Activated naive CD4-positive, alpha-beta T cell treated with anti-CD3 and anti-CD28 coated beads, Interleukin-2, amount 10 ng/mL, durations not matched to agents 7 days and 5 days (primary cell): ENCODE data around the gene NOXO1.

Experiments
- CTCF ChIA-PET: fragments of 350-600 bp; sonication (Branson Sonifier 250); formaldehyde crosslinking; loops from one replicate; lab custom pipeline; 2021; ENCODE audit warnings: antibody characterized with exemption; lab: Charles Lee
- DNase-seq: peaks from one replicate; pipeline ENCODE4 v3.0.0-alpha.2; 2020
- H3K27ac Mint-ChIP-seq: one replicate; pipeline ENCODE4 v1.8.0; 2021; ENCODE audit warnings: mild to moderate bottlenecking, moderate library complexity, mixed read lengths
- H3K27me3 Mint-ChIP-seq: one replicate; pipeline ENCODE4 v1.8.0; 2021; ENCODE audit warnings: mild to moderate bottlenecking, mixed read lengths
- H3K36me3 Mint-ChIP-seq: one replicate; pipeline ENCODE4 v1.8.0; 2021; ENCODE audit warnings: mixed read lengths
- H3K4me1 Mint-ChIP-seq: one replicate; pipeline ENCODE4 v1.8.0; 2021; ENCODE audit warnings: mixed read lengths
- H3K4me3 Mint-ChIP-seq: one replicate; pipeline ENCODE4 v1.8.0; 2021; ENCODE audit warnings: mild to moderate bottlenecking, moderate library complexity, mixed read lengths
- H3K9me3 Mint-ChIP-seq: one replicate; pipeline ENCODE4 v1.8.0; 2021; ENCODE audit warnings: mixed read lengths

Gene NOXO1

DNA sequence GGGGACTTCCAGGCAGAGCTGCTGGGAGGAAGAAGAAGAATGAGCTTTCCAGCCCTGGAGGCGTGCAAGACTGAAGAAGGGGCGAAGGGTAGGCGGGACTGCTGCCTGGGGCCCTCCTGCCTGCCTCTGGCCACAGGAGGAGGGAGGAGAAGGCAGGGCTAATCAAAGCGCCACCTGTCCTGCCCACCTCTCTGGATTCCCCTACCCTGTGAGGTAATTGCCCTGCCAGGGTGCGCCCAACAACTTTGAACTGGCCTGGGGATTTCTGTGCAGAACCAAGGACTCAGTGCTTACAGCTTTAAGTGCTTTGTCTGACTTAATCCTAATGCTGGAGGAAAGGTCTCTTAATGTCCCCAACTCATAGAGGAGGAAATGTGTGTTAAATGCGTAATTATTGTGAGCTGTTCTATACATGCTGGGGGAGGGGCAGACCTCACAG is at the start of gene NOXO1:
Gene NOXO1, minus strand, starts transcription at position 72 of the 439 bp plus-strand sequence. CDS start 290 bp downstream, outside the sequence.
- DNase-seq: no peak
- Mint-ChIP-seq H3K9me3 (no peaks in the 10 kb centered on the region), H3K27me3 (peaks cover 64% of the 10 kb centered on the region), H3K4me1 (peaks cover 22% of the 10 kb centered on the region), H3K36me3 (peaks cover 7% of the 10 kb centered on the region), H3K27ac (no peak within 1 kb of the TSS), H3K4me3 (peak within 1 kb of the TSS; percentile 80)
- CTCF ChIA-PET: interaction anchor here (1.2 kb wide), 1 partner anchor 174 kb away, joined by 3 read pairs; no protein-coding TSS in a partner anchor

- Mint-ChIP-seq H3K36me3 (no peaks in the 10 kb centered on the region), H3K27me3 (peaks cover 67% of the 10 kb centered on the region), H3K4me1 (peaks cover 9% of the 10 kb centered on the region), H3K9me3 (no peaks in the 10 kb centered on the region), H3K27ac (no peak overlapping the region), H3K4me3 (no peak overlapping the region)
- CTCF ChIA-PET: no interaction called here
- no peak for DNase-seq
Measured at GRCh38 chr16:2030036-2030435, 48.8 kb upstream of the NOXO1 start.

GRCh38 chr16:2029350-2029749 is 48.1 kb upstream of the NOXO1 start:
- no peaks in the 10 kb centered on the region for H3K36me3 Mint-ChIP-seq
- CTCF ChIA-PET: interaction anchor here (1.5 kb wide), 1 partner anchor 111 kb away, joined by 4 read pairs; no protein-coding TSS in a partner anchor
- no peak overlapping the region for H3K4me3 Mint-ChIP-seq
- peaks cover 10% of the 10 kb centered on the region for H3K4me1 Mint-ChIP-seq
- no peak overlapping the region for H3K27ac Mint-ChIP-seq
- no peak for DNase-seq
- peaks cover 66% of the 10 kb centered on the region for H3K27me3 Mint-ChIP-seq
- H3K9me3 Mint-ChIP-seq: no peaks in the 10 kb centered on the region

DNA sequence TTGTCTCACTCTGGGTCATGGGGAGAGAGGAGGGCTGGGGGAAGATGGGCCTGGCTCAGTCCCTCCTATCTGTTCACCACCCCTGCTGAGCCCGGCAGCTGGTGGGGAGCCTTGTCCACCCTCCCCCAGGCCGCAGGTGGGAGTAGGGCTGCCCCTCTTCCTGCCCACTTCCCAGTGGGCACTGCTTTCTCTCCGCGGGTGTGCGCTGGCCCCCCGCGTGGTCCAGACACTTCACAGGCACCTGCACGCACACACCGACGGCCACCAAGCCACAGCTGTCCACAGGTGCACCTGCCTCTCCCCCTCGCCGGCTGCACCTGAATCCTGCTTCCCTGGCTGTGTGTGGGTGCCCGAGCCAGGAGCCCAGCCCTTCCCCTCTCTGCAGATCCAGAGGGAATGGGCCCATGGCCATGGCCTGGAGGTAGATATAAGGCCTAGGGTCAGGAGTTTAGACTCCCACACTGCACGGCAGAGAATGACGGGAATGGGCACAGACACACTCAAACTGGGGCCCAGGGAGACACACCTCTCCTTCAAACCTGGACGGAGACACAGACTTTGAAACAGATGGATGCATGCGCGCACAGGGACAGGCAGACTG is 47.5 kb upstream of the NOXO1 start:
- no peak for DNase-seq
- Mint-ChIP-seq H3K36me3 (no peaks in the 10 kb centered on the region), H3K4me1 (peaks cover 16% of the 10 kb centered on the region), H3K4me3 (no peak overlapping the region), H3K9me3 (no peaks in the 10 kb centered on the region), H3K27ac (no peak overlapping the region), H3K27me3 (peaks cover 66% of the 10 kb centered on the region)
- CTCF ChIA-PET: interaction anchor here (1.5 kb wide), 1 partner anchor 112 kb away, joined by 4 read pairs; no protein-coding TSS in a partner anchor

GRCh38 chr16:2028146-2028545 is 46.9 kb upstream of the NOXO1 start:
- Mint-ChIP-seq H3K4me1 (peaks cover 19% of the 10 kb centered on the region), H3K27ac (no peak overlapping the region), H3K9me3 (no peaks in the 10 kb centered on the region), H3K27me3 (peaks cover 70% of the 10 kb centered on the region), H3K4me3 (no peak overlapping the region), H3K36me3 (no peaks in the 10 kb centered on the region)
- CTCF ChIA-PET: interaction anchor here (1.2 to 1.5 kb wide), 2 partner anchors 113 to 119 kb away, joined by 3 to 4 read pairs; no protein-coding TSS in a partner anchor
- no peak for DNase-seq

DNA sequence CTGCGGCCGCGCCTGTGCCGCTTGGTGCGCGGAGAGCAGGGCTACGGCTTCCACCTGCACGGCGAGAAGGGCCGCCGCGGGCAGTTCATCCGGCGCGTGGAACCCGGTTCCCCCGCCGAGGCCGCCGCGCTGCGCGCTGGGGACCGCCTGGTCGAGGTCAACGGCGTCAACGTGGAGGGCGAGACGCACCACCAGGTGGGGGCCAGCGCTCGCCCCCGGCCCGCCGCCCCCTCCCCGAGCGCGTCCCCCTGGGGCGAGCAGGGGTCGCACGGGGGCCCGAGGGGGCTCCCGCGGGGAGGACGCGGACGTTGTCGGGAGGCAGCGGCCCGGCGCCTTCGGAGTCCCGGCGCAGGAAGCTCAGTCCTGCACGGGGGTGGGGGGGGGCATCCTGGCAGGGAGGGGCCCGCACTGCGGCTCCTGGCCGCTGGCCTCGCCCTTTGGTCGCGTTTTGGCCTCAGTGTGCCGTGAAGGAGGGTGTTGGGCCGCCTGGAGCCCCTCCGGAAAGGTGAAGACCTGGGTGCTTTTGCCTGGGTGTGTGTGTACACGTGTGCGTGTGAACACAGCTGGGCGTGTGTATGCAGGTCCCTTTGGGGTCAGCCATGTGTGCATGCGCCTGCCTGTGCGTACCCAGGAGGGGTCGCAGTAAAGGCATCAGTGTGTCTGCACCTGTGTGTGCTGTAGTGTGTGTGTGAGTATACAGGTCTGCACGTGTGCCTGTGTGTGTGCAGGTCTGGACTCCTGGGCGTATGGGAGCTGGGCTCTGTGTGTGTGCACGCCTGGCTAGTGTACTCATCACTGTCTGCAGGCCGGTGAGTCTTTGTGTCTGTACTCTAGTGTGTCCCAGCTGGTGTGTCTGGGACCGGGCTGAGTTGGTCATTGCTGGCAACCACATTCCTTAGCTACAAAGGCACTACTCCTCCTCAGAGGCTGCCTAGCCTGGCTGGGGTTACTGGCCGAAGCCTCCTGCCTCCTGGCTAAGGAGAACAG is 46.0 kb upstream of the NOXO1 start:
- H3K27me3 Mint-ChIP-seq: peaks cover 74% of the 10 kb centered on the region
- CTCF ChIA-PET: interaction anchor here (1.2 to 1.5 kb wide), 2 partner anchors 113 to 120 kb away, joined by 3 to 4 read pairs; no protein-coding TSS in a partner anchor

GRCh38 chr16:2026461-2027023 is 45.3 kb upstream of the NOXO1 start, which contains the start of gene NHERF2:
NHERF2 (plus strand) TSS chr16:2026902; CDS start chr16:2027006, 104 bp downstream.
- peaks cover 28% of the 10 kb centered on the region for H3K4me1 Mint-ChIP-seq
- H3K36me3 Mint-ChIP-seq: no peaks in the 10 kb centered on the region
- DNase-seq: peak; percentile 55
- H3K4me3 Mint-ChIP-seq: peak within 1 kb of the TSS; percentile 53
- CTCF ChIA-PET: no interaction called here
- H3K27ac Mint-ChIP-seq: no peak within 1 kb of the TSS
- peaks cover 77% of the 10 kb centered on the region for H3K27me3 Mint-ChIP-seq
- H3K9me3 Mint-ChIP-seq: no peaks in the 10 kb centered on the region

More for the DNA sequence above, 46.0 kb upstream of the NOXO1 start:
- peak; percentile 29 for DNase-seq
- no peaks in the 10 kb centered on the region for H3K9me3 Mint-ChIP-seq
- H3K4me3 Mint-ChIP-seq: peak overlapping the region; percentile 53
- H3K4me1 Mint-ChIP-seq: peaks cover 27% of the 10 kb centered on the region
- H3K27ac Mint-ChIP-seq: no peak overlapping the region
- no peaks in the 10 kb centered on the region for H3K36me3 Mint-ChIP-seq

- Mint-ChIP-seq H3K4me3 (peak overlapping the region; percentile 51), H3K4me1 (peaks cover 29% of the 10 kb centered on the region), H3K27ac (no peak overlapping the region), H3K36me3 (no peaks in the 10 kb centered on the region), H3K9me3 (no peaks in the 10 kb centered on the region), H3K27me3 (peaks cover 81% of the 10 kb centered on the region)
- DNase-seq: no peak
- CTCF ChIA-PET: no interaction called here
Measured at GRCh38 chr16:2025878-2026460, 44.7 kb upstream of the NOXO1 start.

GRCh38 chr16:2025251-2025650 is 44.0 kb upstream of the NOXO1 start:
- Mint-ChIP-seq H3K4me1 (peaks cover 33% of the 10 kb centered on the region), H3K36me3 (no peaks in the 10 kb centered on the region), H3K9me3 (no peaks in the 10 kb centered on the region), H3K27me3 (peaks cover 84% of the 10 kb centered on the region), H3K27ac (no peak overlapping the region), H3K4me3 (peak overlapping the region; percentile 51)
- CTCF ChIA-PET: interaction anchor here (1.3 kb wide), 1 partner anchor 130 kb away, joined by 5 read pairs; the partner anchor contains the start of gene TRAF7
- DNase-seq: no peak

GRCh38 chr16:2024032-2024420 is 42.8 kb upstream of the NOXO1 start:
- CTCF ChIA-PET: interaction anchor here (0.6 to 1.3 kb wide), 5 partner anchors 8 to 131 kb away, joined by 3 to 5 read pairs (median 3); partner anchors contain the start of gene TRAF7
- H3K27ac Mint-ChIP-seq: no peak overlapping the region
- H3K4me3 Mint-ChIP-seq: no peak overlapping the region
- H3K27me3 Mint-ChIP-seq: peaks cover 87% of the 10 kb centered on the region
- DNase-seq: no peak
- no peaks in the 10 kb centered on the region for H3K36me3 Mint-ChIP-seq
- no peaks in the 10 kb centered on the region for H3K9me3 Mint-ChIP-seq
- peaks cover 33% of the 10 kb centered on the region for H3K4me1 Mint-ChIP-seq

GRCh38 chr16:2023092-2024031 is 42.1 kb upstream of the NOXO1 start:
- DNase-seq: peak; percentile 96
- no peaks in the 10 kb centered on the region for H3K9me3 Mint-ChIP-seq
- no peaks in the 10 kb centered on the region for H3K36me3 Mint-ChIP-seq
- H3K27ac Mint-ChIP-seq: peak overlapping the region; percentile 38
- H3K4me3 Mint-ChIP-seq: peak overlapping the region; percentile 62
- CTCF ChIA-PET: interaction anchor here (0.6 to 1.8 kb wide), 11 partner anchors 9 to 228 kb away, joined by 3 to 23 read pairs (median 4); partner anchors contain the start of genes ECI1, PKD1 and RAB26
- H3K27me3 Mint-ChIP-seq: peaks cover 87% of the 10 kb centered on the region
- peaks cover 33% of the 10 kb centered on the region for H3K4me1 Mint-ChIP-seq

GRCh38 chr16:2022723-2023091 is 41.4 kb upstream of the NOXO1 start:
- peak; percentile 61 for DNase-seq
- peaks cover 87% of the 10 kb centered on the region for H3K27me3 Mint-ChIP-seq
- peak overlapping the region; percentile 62 for H3K4me3 Mint-ChIP-seq
- CTCF ChIA-PET: interaction anchor here (0.7 to 1.8 kb wide), 9 partner anchors 8 to 229 kb away, joined by 3 to 23 read pairs (median 4); partner anchors contain the start of genes ECI1, PKD1 and RAB26
- H3K9me3 Mint-ChIP-seq: no peaks in the 10 kb centered on the region
- H3K4me1 Mint-ChIP-seq: peaks cover 33% of the 10 kb centered on the region
- H3K27ac Mint-ChIP-seq: no peak overlapping the region
- H3K36me3 Mint-ChIP-seq: no peaks in the 10 kb centered on the region
